Subcutaneous adipose tissue (tissue), 4 donors: ENCODE results near the gene PTPRJ. TPM values are rescaled to one million over a fixed set of nuclear protein-coding genes. Genes with fewer than 3 reads are reported as not detected.

Source experiments
- total RNA-seq, 4 donors: library from RNA; depleted of rRNA; stranded (reverse); fragments of >200 nt; gene quantifications; one replicate each; pipeline ENCODE4 v1.1.0, GENCODE V29; 2016
- TF ChIP-seq, protein P1 (sequence below): fragments of 450-650 bp; IDR thresholded peaks from one replicate; pipeline ENCODE4 v1.5.1; 2016; ENCODE audit warnings: low read depth, mild to moderate bottlenecking, control low read depth, antibody characterized with exemption, moderate library complexity

Gene PTPRJ
- total RNA-seq, 4 donors from 2014 or later = 5.1 to 28.7 (median 9.4) TPM

DNA sequence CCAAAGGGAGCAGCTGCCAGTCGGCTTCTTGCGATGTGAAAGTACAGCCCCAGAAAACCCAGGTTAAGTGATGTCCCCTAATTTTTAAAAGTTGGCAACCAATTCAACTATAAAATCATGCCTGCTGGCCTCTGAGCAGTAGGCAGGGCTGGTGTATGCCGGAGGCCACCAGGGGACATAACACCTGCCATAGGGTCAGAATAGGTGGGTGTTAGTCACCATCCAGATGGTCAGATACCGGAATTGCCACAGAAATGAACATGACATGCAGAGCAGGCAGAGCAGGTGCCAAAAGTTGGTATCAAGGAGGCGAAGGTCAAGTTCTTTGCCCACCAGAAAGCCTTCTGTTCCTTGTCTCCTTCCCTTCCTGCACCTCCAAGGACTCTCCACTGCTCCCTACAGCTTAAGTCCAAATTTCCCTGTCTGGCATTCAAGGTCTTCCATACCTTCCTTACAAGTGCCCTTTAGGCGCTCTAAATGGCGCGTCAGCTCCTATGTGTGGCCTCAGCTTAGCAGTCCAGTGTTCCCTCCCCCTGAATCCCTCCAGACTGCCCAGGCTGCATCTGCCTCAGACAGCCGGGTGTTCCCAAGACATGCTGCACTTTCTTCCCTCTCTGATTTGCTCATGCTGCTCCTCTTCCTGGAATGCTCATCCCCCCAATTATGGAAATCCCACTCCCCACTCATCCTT lies 45.1 kb downstream of the PTPRJ start:
- TF ChIP-seq, protein P1, sequence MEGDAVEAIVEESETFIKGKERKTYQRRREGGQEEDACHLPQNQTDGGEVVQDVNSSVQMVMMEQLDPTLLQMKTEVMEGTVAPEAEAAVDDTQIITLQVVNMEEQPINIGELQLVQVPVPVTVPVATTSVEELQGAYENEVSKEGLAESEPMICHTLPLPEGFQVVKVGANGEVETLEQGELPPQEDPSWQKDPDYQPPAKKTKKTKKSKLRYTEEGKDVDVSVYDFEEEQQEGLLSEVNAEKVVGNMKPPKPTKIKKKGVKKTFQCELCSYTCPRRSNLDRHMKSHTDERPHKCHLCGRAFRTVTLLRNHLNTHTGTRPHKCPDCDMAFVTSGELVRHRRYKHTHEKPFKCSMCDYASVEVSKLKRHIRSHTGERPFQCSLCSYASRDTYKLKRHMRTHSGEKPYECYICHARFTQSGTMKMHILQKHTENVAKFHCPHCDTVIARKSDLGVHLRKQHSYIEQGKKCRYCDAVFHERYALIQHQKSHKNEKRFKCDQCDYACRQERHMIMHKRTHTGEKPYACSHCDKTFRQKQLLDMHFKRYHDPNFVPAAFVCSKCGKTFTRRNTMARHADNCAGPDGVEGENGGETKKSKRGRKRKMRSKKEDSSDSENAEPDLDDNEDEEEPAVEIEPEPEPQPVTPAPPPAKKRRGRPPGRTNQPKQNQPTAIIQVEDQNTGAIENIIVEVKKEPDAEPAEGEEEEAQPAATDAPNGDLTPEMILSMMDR = no peak

- TF ChIP-seq, protein P1 = no peak
These were observed 45.6 kb downstream of the PTPRJ start for GRCh38 chr11:48025984-48026340.

GRCh38 chr11:48028914-48029680 lies 48.7 kb downstream of the PTPRJ start:
- TF ChIP-seq, protein P1 = no peak

DNA sequence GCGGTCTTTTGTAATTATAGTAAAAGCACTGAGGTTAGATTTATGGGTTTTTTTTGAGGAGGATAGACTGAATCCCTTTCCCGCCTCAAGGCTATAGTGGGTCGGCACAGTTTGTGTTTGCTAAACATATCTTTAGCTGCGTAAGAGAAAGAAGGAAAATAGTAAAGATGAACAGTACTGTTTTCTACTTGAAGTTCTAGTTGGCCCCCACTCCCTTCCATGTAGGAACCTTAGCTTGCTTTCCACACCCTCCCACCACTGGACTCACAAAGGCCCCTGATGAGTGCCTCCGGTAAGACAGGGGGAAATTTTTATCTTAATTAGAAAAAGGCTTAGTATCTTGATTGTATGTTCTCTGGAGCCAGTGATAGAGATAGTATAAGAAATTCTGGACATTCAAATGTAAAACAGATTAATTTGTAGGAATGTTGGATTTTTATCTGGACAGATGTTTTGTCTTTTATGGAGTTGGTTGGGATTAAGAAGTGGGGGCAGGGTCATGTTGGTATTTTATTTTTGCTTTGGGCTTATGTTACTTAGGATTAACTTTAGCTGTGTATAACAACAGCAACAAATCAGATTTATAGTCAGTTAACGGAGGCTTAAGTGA lies 49.4 kb downstream of the PTPRJ start:
- TF ChIP-seq, protein P1 = no peak

DNA sequence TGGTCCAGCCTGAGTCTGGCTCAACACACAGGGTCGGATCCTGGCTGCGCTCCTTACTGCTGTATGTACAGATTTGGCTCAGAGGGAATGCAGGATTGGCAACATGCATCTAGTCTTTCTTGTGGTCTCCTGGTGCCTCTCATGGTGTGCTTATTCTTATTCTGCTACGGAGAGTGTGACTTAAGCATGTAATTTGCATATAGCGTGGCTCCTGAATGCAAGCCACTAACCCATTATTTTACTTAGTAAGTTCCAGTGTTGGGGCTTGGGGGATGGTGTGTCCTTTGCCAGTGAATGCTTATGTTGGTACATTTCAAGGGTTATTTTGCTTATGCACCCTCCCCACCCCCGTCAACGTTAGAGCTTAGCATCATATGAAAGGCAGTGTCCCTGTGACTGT lies 51.2 kb downstream of the PTPRJ start:
- TF ChIP-seq, protein P1 = no peak

DNA sequence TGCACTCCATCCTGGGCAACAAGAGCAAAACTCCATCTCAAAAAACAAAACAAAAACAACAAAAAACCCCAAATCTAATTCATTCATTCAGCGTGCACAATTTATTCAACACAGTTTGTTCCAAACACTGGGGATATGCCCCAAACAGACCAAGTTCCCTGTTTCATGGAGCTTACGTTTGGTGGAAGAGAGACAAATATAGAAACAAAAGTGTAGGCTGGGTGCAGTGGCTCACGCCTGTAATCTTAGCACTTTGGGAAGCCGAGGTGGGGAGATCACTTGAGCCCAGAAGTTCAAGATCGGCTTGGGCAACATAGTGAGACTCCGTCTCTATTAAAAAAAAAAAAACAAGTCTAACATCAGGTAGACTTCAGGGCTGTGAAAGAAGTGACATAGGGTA lies 52.4 kb downstream of the PTPRJ start:
- TF ChIP-seq, protein P1 = no peak

- TF ChIP-seq, protein P1 = no peak
These were observed 53.6 kb downstream of the PTPRJ start for GRCh38 chr11:48033918-48034341.
